GM19043 (cell line): ENCODE measurements around the gene GJB4.
"Not testable (repeated sequence)": the region's sequence is repeated elsewhere in the genome, so short reads cannot be mapped to it uniquely, and the experiment has no call there.

Experiments used
- ATAC-seq: cut with Tn5 transposase; IDR thresholded peaks from one replicate; pipeline ENCODE4 v1.9.1; 2021; ENCODE audit warnings: low read depth; ENCODE audit not compliant: unreplicated experiment

Gene GJB4

GRCh38 chr1:34746101-34746500, 13.4 kb upstream of the GJB4 start:
- no peak for ATAC-seq

GRCh38 chr1:34746785-34747637, 12.5 kb upstream of the GJB4 start:
- no peak for ATAC-seq

- no peak for ATAC-seq
These were observed 11.9 kb upstream of the GJB4 start for GRCh38 chr1:34747638-34747941.

- no peak for ATAC-seq
These were observed 9.5 kb upstream of the GJB4 start for GRCh38 chr1:34749992-34750391.

GRCh38 chr1:34750610-34751009, 8.9 kb upstream of the GJB4 start:
- ATAC-seq: no peak

- ATAC-seq: no peak
These were observed 6.4 kb upstream of the GJB4 start for GRCh38 chr1:34753163-34753562.

DNA sequence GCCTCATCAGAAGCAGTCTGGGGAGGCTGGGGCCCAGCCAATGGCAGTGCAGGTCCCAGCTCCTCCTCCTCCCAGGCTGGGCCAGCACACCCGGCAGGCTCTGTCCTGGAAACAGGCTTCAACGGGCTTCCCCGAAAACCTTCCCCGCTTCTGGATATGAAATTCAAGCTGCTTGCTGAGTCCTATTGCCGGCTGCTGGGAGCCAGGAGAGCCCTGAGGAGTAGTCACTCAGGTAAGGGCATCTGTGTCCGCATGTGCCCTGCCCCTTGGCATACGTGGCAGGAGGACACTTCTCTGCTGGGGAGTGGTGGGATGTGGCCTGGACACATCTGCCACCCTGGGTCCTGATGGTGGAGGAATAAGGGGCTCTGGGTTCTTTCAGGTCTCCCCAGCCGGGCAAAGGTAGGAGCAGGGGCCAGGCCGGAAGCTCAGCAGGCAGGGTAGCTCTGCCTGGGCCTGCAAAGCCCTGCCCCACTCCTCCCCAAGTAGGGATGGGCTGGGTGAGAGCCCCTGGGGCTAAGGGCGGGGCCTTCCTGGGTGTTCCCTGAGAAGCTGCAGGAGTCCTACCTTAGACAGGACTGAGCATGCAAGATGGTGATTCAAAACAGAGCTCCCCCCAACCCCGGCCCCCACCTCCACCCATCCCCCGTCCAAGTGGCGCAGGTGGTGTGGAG, 4.4 kb upstream of the GJB4 start, which contains the start of gene GJB5:
TSS of gene GJB5 (plus strand) at position 84 of the 674 bp plus-strand sequence. CDS start 2,284 bp downstream, outside the sequence.
- ATAC-seq: no peak

DNA sequence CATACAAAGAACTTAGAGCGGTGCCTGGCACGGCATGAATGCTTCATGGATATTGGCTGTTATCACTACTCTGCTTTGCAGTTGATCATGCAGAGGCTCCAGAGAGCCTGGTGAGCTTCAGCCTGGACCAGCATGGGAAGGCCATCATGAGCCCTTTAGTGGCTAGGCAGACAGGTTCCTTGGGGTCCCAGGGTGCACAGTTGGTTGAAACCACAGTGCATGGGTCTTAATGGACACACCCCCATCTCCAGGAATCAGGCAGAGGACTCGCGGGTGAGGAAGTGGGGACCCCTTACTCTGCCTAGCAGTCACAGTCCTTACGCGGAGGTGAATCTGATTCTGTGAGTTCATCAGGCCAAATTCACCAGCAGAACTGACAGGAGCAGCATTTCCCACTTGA, 3.6 kb upstream of the GJB4 start:
- ATAC-seq: no peak

GRCh38 chr1:34757386-34757785, 2.2 kb upstream of the GJB4 start:
- ATAC-seq: no peak

- no peak for ATAC-seq
These were observed 789 bp upstream of the GJB4 start for GRCh38 chr1:34758751-34759150.

DNA sequence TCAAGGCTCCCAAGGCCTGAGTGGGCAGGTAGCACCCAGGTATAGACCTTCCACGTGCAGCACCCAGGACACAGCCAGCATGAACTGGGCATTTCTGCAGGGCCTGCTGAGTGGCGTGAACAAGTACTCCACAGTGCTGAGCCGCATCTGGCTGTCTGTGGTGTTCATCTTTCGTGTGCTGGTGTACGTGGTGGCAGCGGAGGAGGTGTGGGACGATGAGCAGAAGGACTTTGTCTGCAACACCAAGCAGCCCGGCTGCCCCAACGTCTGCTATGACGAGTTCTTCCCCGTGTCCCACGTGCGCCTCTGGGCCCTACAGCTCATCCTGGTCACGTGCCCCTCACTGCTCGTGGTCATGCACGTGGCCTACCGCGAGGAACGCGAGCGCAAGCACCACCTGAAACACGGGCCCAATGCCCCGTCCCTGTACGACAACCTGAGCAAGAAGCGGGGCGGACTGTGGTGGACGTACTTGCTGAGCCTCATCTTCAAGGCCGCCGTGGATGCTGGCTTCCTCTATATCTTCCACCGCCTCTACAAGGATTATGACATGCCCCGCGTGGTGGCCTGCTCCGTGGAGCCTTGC, 1.7 kb downstream of the GJB4 start:
- ATAC-seq: no peak

DNA sequence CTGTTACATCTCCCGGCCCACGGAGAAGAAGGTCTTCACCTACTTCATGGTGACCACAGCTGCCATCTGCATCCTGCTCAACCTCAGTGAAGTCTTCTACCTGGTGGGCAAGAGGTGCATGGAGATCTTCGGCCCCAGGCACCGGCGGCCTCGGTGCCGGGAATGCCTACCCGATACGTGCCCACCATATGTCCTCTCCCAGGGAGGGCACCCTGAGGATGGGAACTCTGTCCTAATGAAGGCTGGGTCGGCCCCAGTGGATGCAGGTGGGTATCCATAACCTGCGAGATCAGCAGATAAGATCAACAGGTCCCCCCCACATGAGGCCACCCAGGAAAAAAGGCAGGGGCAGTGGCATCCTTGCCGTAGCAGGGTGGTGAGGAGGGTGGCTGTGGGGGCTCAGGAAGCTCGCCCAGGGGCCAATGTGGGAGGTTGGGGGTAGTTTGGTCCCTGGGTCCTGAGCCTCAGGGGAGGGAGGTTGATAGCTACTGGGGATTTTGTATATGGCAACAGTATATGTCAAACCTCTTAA, 2.3 kb downstream of the GJB4 start:
- ATAC-seq: no peak

- ATAC-seq: no peak
These were observed 3.1 kb downstream of the GJB4 start for GRCh38 chr1:34762474-34763141.

GRCh38 chr1:34763142-34763781, 3.7 kb downstream of the GJB4 start:
- ATAC-seq: no peak

- no peak for ATAC-seq
These were observed 9.3 kb downstream of the GJB4 start for GRCh38 chr1:34768856-34769255.

- no peak for ATAC-seq
These were observed 11.5 kb downstream of the GJB4 start for GRCh38 chr1:34770891-34771504.

DNA sequence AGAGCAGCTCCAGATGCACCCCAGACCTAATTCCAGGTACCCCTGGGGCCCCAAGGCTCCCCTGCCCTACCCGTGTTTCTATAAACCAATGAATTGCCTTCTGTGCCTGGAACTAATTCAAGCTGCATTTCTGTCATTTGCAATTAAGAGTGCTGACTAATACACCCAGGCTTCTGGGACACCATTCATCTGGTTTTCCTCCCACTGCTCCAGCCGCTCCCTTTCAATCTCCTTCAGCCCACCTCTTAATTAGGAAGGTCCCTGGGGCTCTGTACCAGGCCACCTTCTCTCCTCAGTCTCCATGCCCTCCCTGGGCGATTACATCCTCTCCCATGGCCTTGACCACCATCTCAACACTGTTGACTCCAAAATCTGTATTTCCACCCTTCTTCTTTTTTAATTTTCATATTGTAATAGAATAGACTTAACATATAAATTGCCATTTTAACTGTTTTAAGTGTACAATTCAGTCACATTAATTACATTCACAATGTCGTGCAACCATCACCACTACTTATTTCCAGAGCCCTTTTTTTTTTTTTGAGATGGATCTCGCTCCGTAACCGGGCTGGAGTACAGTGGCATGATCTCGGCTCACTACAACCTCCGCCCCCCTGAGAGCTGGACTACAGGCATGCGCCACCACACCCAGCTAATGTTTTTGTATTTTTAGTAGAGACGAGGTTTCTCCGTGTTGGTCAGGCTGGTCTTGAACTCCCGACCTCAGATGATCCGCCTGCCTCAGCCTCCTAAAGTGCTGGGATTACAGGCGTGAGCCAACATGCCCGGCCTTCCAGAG, 12.2 kb downstream of the GJB4 start:
- ATAC-seq: no peak

DNA sequence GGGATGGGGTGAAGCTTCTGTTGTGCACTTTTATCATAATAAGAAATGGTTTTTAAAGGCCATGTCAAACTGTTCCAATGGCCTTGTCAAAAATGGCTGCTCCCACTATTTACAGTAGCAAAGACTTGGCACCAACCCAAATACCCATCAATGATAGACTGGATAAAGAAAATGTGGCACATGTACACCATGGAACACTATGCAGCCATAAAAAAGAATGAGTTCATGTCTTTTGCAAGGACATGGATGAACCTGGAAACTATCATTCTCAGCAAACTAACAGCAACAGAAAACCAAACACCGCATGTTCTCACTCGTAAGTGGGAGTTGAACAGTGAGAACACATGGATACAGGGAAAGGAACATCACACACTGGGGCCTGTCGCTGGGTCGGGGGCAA, 13.6 kb downstream of the GJB4 start:
- not testable (repeated sequence) for ATAC-seq

GRCh38 chr1:34774957-34775356, 15.4 kb downstream of the GJB4 start:
- ATAC-seq: no peak
